ENCODE results near the gene LUZP1.

The LUZP1 gene

DNA sequence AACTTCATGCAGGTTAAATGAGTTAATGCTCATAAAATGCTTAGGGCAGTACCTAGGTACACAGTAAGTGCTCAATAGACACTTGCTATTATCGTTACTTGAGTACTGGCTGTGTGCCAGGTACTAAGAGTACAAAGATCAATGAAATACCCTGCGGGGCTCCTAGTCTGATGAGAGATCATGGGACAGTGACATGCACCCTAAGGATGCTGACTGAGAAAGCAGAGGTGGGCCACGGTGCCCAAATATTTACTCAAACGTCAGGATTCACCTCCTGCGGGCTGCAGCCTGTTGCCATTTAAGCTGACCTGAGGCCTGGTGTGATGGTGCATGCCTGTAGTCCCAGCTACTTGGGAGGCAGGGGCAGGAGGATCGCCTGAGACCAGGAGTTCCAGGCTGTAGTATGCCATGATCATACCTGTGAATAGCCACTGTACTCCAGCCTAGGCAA lies 19.8 kb upstream of the LUZP1 start:
- no peak for DNase-seq

DNA sequence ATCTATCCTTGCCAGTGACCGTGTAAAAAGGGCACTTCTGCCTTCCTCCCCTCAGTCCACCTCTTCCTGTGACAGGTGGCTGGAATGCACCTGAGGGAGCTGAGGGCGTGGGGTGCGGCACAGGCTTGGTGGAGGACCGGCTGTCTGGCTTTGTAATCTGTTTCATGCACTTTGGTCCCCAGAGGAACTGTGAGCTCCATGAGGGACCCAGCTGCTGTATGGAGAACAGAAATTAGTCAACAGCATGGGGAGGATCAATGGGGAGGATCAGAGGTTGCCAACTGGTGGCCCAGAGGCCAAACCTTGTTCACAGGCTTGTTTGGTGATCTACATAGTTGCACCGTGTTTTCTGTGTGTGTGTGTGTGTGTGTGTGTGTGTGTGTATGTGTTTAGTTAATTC lies 19.0 kb upstream of the LUZP1 start:
- no peak for DNase-seq

DNA sequence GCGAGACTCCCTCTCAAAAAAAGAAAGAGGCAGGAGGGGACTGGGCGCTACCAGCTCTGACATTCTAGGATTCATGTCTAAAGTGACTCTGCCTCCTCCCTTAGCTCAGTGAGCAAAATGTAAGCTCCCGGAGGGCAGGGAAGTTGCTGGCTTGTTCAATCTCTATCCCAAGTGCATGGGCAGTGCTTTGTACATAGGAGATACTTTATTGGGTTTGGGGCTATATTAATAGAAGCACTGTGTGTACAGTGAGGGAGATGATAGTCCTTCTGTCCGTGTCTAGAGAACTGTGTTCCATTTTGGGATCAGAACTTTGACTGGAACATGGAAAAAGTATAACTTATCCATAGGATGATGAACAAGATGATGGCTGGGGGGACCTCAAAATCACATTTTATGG lies 16.7 kb upstream of the LUZP1 start:
- DNase-seq = no peak

DNA sequence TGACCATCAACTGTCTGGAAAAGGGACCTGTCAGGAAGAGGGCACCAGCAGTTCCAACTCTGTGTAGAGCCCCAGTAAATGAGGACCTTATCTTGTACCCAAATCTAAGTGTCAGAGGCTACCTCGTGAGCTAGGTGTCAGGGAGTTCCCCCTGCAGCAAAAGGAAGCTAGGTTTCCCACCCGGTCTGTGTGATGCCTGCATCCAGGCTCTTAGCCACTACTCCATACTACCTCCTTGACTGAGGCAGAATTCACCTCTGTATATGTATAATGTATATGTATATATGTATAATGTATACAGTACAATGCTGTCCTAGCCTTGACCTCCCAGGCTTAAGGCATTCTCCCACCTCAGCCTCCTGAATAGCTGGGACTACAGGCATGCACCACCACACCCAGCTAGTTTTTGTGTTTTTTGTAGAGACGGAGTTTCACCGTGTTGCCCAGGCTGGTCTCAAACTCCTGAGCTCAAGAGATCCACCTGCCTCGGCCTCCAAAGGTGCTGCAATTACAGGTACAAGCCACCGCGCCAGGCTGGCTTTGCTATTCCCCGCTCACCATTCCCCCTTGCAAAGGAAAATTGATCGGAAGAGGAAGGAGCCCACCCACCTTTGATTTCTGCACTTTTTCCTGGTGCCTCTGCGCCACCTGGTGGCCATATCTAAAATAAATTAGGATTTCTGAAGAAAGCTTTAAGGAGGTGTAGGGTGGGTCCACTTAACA lies 15.7 kb upstream of the LUZP1 start:
- peak; percentile 25 for DNase-seq

DNA sequence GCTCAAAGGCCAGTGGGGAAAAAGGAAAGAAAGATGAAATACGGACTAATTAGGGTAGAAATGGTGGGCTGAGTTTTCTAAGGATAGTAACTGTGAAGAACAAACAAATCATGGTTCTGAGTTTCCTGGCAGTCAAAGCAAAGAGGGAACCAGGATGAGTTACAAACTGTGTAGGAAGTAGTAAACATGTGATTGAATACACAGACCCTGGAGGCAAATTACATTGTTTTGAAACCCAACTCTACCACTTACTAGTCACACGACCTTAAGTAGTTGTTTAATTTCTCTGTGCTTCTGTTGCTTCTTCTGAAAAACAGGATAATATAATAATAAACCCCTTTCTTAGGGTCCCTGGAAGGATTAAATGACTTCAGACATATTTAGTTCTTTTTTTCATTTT lies 11.2 kb upstream of the LUZP1 start:
- no peak for DNase-seq

DNA sequence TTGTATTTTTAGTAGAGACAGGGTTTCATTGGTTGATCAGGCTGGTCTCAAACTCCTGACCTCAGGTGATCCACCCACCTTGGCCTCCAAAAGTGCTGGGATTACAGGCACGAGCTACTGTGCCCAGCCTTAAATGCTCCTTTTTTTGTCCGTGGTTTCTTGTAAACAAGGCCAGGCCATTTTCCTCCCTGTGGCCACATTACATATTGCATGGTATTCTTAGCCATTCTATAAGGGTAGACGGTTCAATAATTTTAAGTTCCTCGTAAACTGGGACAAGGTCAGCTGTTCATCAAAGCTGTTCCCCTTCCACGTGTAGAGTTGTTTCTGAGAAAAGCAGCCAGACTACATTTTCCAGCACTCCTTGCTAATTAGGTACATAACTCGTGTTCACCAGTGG lies 10.3 kb upstream of the LUZP1 start:
- DNase-seq = peak; percentile 5

DNA sequence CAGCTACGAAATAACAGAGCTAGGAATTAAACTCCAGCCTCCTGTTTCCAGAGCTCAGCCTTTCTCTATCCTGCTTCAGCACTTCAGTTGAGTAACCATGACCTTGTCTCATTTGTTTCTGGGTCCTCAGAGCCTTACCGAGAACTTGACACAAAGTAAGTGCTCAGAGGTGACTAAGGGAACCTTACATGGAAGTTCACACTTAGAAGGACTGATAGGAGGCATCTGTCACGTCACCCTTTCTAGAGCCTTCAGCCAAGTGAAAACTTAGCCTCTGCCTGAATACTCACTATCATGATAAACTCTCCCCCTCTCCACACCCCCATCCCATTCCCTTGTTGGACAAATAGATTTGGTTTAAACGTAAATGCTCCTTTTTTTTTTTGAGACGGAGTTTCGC lies 9.8 kb upstream of the LUZP1 start:
- no peak for DNase-seq

DNA sequence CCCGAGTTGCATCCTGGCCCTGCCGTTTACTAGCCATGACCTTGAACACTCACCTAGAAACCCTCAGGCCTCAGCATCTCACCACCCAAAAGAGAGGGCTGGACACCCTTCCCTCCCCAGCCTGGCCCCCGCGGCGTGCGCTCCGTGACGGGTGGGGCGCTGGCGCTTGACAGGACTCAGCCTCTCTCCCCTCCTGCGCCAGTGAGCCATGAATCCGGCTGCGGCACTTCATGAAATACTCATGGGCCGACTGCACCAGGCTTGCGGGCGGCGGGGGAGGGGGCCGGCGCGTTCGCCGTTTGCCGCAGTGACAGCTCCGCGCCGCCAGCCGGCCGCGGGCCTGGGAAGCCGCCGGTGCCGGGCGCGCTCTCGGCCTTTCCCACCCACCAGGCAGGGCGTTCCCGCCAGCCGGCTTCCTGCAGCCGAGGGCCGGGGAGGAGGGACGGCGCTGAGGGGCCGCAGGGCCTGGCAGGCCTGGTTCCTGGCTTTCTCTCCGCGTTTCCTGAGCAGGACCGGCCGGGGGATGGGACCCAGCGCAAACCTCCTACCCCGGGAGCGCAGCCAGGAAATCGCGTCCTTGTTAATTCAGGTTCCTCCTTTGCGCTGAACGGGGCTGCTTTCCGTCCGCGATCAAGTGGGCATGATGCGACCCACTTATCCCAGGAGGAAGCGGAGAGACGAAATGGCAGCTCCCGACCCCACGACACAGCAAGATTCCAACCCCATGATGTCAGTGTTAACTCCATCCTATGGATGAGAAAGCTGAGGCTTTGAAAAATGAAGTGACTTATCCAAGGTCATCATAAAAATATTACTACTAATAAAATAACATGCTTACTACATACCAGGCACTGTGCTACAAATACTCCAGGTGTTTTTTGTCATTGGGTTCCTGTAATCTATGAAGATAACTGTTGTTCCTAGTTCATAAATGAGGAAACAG lies 9.1 kb upstream of the LUZP1 start:
- DNase-seq = peak; percentile 45

DNA sequence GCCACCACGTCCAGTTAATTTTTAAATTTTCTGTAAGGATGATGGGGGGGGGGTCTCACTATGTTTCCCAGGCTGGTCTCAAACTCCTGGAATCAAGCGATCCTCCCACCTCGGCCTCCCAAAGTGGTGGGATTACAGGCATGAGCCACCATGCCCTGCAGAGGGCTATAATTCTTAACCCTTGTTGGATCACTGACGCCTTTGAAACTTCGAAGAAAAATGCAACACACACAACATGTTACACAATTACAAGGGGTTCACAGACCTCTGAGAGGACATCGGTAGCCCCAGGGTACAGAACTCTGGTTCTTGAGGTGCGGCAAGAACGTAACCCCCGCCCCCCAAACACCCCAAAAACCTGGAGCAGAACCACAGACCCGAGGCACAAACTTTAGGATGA lies 8.4 kb upstream of the LUZP1 start:
- no peak for DNase-seq

DNA sequence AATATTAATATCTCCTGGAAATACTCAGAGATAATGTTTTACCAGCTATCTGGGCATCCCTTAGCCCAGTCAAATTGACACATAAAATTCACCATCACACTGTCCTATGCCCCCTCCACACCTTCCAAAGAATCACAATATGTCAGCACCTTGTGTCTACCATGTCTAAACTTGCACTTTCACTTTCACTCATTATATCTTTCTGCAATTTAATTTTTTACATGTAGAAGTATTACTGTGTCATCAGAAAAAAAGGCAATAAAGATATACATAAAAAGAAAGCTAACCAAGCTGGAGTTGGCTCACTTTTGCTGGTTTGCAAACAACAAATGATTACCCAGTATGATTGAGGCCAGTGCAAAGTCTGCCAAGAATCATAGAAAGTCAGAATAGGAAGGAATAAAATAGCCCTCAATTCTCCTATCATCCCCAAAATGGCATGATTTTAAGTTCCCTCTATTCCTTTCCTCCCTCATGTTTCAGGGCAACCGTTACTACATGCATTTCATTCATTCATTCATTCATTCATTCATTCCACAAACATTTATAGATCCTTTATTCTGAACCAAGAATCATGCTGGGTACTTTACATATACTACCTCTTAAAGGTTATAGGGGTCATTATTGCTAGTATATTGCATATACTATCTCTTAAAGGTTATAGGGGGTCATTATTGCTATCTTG lies 5.9 kb upstream of the LUZP1 start:
- DNase-seq = no peak

DNA sequence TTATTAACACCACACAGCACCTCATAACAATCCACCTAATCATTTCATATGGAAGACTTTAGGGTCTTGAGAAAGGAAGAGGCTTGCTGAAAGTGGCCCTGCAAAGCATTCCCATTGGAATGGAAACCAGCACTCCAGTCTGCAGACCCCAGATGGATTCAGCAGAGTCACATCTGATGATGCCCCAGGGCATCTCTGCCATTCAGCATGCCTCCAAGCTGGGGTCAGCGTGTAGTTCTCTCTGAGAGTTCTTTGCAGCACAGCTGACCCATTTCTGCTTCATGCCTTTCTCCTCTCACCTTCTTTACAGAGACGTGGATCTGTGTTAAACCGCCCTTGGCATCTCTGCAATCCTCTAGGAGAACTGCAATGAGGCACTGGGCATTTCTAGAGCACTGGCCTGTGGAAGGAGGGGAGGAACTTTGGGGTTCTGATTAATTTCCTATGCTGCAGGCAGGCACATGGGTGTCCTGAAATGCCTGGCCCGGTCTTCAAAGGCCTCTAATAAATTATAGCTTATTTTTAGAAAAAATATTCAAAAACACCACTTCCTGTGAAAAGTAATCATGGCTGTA lies 2.6 kb upstream of the LUZP1 start:
- DNase-seq = no peak

DNA sequence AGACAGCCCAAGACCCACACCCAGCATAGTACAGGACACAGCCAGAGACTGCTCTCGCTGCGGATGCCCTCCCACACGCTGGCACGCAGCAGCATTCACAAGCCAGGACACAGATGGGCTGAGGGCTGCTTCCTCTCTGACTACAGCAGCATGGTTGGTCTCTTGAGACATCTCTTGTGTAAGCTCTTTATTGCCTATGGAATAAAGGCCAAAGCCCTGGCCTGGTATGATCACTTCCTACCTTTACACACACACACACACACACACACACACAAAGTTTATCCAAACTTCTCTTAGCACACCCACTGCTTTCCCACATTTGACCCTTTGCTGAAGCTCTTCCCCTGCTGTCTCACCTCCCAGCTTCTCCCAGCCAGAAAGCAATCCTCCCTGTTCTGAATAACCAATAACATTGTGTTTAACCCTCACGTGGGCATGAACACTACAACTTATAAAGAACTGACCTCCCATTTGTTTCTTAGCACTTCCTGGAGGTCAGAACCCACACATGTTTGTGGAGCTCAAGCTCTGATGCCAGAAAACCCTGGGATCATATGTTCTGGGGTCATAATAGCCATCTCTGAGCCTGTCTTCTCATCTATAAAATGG lies 1.2 kb upstream of the LUZP1 start:
- DNase-seq = peak; percentile 68

DNA sequence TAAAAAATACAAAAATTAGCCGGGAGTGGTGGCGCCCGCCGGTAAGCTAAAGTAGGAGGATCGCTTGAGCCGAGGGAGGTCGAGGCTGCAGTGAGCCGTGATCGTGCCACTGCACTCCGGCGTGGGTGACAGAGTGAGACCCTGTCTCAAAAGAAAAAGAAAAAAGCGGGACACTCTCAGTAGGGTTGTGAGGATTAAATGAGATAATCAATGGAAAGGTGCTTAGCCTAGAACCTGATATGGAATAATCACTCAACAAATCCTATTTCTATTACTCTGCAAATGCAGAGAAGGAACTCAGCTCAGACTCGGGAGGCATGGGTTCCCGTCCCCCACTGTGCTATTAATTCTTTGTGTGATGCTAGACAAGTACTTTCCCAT lies 529 bp upstream of the LUZP1 start:
- DNase-seq = no peak

DNA sequence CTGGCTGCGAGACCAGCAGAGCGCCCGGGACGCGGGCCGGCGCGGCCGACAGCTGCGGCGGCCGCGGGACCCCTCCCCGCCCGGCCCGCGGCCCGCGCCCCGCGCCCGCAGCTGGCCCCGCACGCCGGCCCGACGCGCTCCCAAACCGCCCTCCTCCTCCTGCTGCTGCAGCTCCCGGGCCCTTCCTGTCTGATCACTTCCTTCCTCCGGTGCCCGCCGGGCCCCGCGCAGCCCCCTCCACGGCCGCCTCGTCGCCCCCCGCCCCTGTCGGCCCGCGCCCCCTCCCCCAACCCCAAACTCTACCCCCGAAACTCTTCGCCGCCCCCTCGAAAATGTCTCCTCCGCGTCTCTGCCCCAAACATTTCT lies 594 bp downstream of the LUZP1 start:
- no peak for DNase-seq

DNA sequence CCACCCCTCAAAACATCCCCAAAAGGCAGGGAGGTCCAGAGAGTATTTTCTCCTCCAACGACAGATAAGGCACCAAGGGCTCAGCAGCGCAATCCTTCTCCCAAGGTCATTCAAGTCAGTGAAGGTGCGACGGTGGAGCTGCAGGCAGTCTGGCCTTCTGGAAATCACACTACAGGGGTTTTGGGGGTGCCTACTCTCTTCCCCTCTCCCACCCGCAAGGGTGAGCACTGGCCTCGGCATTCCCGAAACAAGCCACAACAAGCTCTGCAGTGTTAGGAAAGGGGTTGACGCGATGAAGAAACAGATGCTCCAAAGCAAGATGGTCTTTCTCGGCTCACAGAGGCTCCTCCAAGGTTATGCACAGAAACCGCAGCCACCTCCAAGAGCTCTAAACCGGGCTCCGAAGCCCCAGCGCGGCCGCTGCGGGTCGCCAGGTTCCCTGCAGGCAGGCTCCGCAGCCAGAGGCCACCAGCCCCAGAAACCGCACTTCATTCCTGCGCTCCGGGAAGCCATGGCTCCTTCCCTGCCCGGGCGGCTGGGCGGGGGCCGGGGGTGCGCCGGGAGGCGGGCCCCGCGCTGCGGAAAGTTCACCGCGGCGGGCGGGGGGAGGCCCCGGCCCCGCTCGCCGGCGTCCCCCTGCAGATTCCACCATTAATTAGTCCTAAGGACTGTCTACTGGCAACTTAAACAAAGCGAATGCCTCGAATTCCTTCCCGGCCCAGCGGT lies 1.1 kb downstream of the LUZP1 start:
- peak; percentile 48 for DNase-seq

DNA sequence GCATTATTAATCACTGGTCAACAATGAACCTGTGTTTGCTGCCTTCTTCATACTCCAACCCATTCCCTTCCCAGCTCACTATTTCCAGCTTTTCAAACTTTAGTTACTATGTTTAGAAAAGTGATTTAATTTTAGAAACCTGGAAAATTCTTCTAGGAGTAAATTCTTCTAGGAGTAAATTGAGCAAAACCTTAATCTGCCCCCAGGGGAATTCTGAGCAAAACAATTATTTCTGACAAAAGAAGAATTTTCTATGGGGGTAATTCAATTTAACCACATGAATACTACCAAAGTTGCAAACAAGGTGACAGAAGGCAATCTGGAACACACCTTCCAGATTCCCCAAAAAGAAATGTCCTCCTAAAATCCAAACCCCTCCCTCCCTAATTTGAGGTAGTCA lies 1.8 kb downstream of the LUZP1 start:
- no peak for DNase-seq

DNA sequence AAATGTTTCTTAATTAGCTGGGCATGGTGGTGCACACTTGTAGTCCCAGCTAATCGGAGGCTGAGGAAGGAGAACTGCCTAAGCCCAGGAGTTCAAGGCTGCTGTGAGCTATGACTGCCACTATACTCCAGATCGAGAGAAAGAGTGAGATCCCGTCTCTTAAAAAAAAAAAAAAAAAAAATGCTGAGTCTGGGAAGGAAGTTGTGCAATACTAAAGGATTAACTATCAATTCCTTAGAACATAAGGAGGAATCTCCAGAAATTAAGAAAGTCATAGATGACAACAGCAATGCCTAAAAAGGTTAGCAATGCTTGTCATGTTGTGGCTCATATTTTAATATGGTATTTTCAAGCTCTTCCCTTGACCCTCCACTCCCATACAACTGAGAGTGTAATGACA lies 5.3 kb downstream of the LUZP1 start:
- no peak for DNase-seq

DNA sequence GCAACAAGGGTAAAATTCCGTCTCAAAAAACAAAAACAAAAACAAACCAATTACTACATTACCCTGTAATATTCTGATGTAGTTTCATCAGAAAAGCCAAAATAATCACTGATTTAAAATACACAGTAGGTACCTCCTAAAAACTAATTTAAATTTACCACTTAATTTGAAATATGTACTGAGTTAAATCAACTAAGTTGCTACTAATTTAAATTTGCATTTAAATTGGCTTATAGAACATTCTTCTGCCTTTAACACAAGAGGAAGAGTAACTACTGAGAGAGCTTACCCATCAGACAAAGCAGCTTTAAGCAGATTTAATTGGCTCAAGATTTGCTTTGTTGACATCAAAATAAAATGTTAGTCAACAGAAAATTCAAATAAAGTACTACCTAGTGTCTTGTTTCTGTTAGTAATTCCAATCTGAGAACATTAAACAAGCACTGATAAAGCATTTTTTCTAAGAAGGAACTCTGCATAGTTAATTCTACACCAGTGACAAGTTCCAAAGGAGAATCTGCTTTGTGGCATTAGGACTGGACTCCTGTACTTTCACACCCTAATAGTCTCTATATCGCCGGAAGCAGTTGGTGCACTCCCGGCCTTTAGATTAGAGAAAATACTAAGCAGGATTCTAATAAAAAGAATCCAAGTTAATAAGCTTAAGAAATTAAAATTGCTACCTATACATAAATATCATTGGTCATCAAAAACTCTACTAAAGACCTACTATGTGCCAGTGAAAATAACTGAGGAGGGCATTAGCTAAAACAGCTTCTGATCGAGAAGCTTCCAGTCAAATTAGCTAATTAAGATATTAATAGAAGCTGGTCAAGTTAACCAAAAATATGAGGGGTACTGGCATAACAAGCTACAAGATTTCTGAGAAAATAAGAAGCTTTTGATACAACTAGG lies 8.4 kb downstream of the LUZP1 start:
- no peak for DNase-seq

DNA sequence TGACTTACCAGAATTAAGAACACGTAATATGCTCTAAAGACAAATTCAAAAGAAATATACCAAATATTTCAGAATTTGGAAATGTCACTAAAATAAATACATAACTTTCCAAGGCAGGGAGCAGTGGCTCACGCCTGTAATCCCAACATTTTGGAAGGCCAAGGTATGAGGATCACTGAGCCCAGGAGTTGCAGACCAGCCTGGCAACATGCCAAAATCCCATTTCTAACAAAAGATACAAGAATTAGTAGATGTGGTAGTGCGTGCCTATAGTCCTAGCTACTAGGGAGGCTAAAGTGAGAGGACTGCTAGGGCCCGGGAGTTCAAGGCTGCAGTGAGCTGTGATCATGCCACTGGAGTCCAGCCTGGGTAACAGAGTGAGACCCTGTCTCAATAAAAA lies 11.7 kb downstream of the LUZP1 start:
- no peak for DNase-seq

DNA sequence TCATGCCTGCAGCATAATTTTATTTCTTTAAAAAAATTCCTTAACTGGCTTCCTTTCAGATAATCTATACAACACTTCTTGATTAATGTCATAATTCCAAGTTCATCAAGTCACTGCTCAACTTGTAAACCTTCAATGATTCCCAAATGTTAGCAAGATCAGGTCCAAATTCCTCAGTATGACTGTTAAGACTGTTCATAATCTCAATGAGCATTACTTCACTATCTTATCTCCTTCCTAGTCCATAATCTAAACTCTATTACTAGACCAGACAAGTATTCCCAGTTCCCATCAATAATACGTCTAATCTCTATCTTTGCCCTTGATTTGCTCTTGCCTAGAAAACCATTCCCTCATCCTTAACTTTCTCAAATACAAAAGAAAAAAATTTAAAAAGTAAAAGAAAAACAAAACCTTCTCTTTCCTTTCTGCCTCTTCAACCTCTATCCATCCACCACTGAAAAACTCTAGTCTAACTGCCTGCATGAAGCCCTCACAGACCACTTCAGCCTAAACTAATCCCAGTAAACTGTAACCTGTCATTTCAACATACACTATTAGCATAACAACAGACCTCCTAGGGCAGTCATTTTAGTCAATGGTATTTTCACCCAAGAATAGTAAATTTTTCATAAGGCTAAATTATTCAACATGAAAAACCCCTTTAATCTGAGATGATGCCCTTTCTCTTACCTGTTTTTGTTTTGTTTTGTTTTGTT lies 15.5 kb downstream of the LUZP1 start:
- no peak for DNase-seq
